Measurements from ENCODE around the gene PTPRZ1. TPM values are rescaled to one million over a fixed set of nuclear protein-coding genes. Genes with fewer than 3 reads are reported as not detected.

PTPRZ1 gene
- total RNA-seq, 1 experiment from 2014 or later: 105 TPM

DNA sequence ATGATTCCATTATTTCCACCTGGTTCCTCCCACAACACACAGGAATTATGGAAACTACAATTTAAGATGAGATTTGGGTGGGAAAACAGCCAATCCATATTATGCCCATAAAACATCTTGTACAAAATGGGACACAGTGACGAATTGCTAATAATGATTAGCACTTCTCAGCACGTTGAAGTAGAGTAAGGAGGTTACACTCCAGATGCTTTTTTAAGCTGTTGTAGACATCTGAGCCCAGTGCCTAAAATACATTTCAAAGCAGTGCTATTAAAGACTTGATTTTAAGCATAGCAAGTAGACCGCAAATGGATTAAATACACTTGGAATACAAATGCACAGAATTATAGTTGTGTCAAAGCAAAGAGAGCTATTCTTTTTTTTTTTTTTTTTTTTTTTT lies 165.2 kb downstream of the PTPRZ1 start:
- H3K9me3 Mint-ChIP-seq: no peaks in the 10 kb centered on the region
- ChIA-PET POLR2A (interaction anchor here (0.6 to 0.7 kb wide), 4 partner anchors 17 to 1853 kb away, joined by 3 to 6 read pairs (median 5); no protein-coding TSS in a partner anchor), CTCF (interaction anchor here (0.6 to 0.7 kb wide), 2 partner anchors 23 to 745 kb away, joined by 4 read pairs; no protein-coding TSS in a partner anchor)
- TF ChIP-seq, protein P1, sequence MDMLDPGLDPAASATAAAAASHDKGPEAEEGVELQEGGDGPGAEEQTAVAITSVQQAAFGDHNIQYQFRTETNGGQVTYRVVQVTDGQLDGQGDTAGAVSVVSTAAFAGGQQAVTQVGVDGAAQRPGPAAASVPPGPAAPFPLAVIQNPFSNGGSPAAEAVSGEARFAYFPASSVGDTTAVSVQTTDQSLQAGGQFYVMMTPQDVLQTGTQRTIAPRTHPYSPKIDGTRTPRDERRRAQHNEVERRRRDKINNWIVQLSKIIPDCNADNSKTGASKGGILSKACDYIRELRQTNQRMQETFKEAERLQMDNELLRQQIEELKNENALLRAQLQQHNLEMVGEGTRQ (CRISPR knock-in tag; IDR thresholded peaks at IDR 0.05): no peak
- TF ChIP-seq ZNF232 (CRISPR knock-in tag; IDR thresholded peaks at IDR 0.05) (no peak), FOXK1 (CRISPR knock-in tag; IDR thresholded peaks at IDR 0.05) (no peak), TP53 (CRISPR knock-in tag; IDR thresholded peaks at IDR 0.05) (no peak), NFYB (CRISPR knock-in tag; conservative IDR thresholded peaks at IDR 0.05; ENCODE audit: low read depth) (no peak), NR2C2 (CRISPR knock-in tag; IDR thresholded peaks at IDR 0.05) (no peak), FOXJ3 (CRISPR knock-in tag; IDR thresholded peaks at IDR 0.05; ENCODE audit: borderline replicate concordance) (no peak), NR1H2 (CRISPR knock-in tag; IDR thresholded peaks at IDR 0.05) (no peak), ZNF423 (CRISPR knock-in tag; IDR thresholded peaks at IDR 0.05) (no peak), ZNF219 (CRISPR knock-in tag; IDR thresholded peaks at IDR 0.05; ENCODE audit: borderline replicate concordance) (no peak), RELA (CRISPR knock-in tag; IDR thresholded peaks at IDR 0.05; ENCODE audit: borderline replicate concordance) (no peak), FOXP1 (CRISPR knock-in tag; IDR thresholded peaks at IDR 0.05; ENCODE audit: borderline replicate concordance) (no peak)
- TF ChIP-seq, protein P2, sequence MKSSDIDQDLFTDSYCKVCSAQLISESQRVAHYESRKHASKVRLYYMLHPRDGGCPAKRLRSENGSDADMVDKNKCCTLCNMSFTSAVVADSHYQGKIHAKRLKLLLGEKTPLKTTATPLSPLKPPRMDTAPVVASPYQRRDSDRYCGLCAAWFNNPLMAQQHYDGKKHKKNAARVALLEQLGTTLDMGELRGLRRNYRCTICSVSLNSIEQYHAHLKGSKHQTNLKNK (CRISPR knock-in tag; IDR thresholded peaks at IDR 0.05): no peak
- TF ChIP-seq, protein P3, sequence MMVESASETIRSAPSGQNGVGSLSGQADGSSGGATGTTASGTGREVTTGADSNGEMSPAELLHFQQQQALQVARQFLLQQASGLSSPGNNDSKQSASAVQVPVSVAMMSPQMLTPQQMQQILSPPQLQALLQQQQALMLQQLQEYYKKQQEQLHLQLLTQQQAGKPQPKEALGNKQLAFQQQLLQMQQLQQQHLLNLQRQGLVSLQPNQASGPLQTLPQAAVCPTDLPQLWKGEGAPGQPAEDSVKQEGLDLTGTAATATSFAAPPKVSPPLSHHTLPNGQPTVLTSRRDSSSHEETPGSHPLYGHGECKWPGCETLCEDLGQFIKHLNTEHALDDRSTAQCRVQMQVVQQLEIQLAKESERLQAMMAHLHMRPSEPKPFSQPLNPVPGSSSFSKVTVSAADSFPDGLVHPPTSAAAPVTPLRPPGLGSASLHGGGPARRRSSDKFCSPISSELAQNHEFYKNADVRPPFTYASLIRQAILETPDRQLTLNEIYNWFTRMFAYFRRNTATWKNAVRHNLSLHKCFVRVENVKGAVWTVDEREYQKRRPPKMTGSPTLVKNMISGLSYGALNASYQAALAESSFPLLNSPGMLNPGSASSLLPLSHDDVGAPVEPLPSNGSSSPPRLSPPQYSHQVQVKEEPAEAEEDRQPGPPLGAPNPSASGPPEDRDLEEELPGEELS (CRISPR knock-in tag; IDR thresholded peaks at IDR 0.05): no peak
- TF ChIP-seq, protein P4, sequence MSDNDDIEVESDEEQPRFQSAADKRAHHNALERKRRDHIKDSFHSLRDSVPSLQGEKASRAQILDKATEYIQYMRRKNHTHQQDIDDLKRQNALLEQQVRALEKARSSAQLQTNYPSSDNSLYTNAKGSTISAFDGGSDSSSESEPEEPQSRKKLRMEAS (CRISPR knock-in tag; IDR thresholded peaks at IDR 0.05): no peak
- TF ChIP-seq, protein P5, sequence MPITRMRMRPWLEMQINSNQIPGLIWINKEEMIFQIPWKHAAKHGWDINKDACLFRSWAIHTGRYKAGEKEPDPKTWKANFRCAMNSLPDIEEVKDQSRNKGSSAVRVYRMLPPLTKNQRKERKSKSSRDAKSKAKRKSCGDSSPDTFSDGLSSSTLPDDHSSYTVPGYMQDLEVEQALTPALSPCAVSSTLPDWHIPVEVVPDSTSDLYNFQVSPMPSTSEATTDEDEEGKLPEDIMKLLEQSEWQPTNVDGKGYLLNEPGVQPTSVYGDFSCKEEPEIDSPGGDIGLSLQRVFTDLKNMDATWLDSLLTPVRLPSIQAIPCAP (CRISPR knock-in tag; IDR thresholded peaks at IDR 0.05): no peak
- TF ChIP-seq, protein P6, sequence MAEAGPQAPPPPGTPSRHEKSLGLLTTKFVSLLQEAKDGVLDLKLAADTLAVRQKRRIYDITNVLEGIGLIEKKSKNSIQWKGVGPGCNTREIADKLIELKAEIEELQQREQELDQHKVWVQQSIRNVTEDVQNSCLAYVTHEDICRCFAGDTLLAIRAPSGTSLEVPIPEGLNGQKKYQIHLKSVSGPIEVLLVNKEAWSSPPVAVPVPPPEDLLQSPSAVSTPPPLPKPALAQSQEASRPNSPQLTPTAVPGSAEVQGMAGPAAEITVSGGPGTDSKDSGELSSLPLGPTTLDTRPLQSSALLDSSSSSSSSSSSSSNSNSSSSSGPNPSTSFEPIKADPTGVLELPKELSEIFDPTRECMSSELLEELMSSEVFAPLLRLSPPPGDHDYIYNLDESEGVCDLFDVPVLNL (CRISPR knock-in tag; IDR thresholded peaks at IDR 0.05; ENCODE audit: borderline replicate concordance, low read depth): no peak
- TF ChIP-seq, protein P7, sequence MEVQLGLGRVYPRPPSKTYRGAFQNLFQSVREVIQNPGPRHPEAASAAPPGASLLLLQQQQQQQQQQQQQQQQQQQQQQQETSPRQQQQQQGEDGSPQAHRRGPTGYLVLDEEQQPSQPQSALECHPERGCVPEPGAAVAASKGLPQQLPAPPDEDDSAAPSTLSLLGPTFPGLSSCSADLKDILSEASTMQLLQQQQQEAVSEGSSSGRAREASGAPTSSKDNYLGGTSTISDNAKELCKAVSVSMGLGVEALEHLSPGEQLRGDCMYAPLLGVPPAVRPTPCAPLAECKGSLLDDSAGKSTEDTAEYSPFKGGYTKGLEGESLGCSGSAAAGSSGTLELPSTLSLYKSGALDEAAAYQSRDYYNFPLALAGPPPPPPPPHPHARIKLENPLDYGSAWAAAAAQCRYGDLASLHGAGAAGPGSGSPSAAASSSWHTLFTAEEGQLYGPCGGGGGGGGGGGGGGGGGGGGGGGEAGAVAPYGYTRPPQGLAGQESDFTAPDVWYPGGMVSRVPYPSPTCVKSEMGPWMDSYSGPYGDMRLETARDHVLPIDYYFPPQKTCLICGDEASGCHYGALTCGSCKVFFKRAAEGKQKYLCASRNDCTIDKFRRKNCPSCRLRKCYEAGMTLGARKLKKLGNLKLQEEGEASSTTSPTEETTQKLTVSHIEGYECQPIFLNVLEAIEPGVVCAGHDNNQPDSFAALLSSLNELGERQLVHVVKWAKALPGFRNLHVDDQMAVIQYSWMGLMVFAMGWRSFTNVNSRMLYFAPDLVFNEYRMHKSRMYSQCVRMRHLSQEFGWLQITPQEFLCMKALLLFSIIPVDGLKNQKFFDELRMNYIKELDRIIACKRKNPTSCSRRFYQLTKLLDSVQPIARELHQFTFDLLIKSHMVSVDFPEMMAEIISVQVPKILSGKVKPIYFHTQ (CRISPR knock-in tag; IDR thresholded peaks at IDR 0.05): no peak
- TF ChIP-seq, protein P8, sequence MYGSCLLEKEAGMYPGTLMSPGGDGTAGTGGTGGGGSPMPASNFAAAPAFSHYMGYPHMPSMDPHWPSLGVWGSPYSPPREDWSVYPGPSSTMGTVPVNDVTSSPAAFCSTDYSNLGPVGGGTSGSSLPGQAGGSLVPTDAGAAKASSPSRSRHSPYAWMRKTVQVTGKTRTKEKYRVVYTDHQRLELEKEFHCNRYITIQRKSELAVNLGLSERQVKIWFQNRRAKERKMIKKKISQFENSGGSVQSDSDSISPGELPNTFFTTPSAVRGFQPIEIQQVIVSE (CRISPR knock-in tag; IDR thresholded peaks at IDR 0.05; ENCODE audit: borderline replicate concordance): no peak
- TF ChIP-seq, protein P9, sequence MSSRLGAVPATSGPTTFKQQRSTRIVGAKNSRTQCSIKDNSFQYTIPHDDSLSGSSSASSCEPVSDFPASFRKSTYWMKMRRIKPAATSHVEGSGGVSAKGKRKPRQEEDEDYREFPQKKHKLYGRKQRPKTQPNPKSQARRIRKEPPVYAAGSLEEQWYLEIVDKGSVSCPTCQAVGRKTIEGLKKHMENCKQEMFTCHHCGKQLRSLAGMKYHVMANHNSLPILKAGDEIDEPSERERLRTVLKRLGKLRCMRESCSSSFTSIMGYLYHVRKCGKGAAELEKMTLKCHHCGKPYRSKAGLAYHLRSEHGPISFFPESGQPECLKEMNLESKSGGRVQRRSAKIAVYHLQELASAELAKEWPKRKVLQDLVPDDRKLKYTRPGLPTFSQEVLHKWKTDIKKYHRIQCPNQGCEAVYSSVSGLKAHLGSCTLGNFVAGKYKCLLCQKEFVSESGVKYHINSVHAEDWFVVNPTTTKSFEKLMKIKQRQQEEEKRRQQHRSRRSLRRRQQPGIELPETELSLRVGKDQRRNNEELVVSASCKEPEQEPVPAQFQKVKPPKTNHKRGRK (CRISPR knock-in tag; IDR thresholded peaks at IDR 0.05; ENCODE audit: borderline replicate concordance): no peak
- no peak overlapping the region for H3K4me3 Mint-ChIP-seq
- ATAC-seq (no peak), DNase-seq (ENCODE audit: low spot score) (no peak)
- H3K27me3 Mint-ChIP-seq (ENCODE audit: low read depth): no peaks in the 10 kb centered on the region
- H3K4me1 Mint-ChIP-seq: no peaks in the 10 kb centered on the region
- peaks cover 74% of the 10 kb centered on the region for H3K36me3 Mint-ChIP-seq
- H3K27ac Mint-ChIP-seq: no peak overlapping the region

Data from WTC11 (cell line).